H1 (cell line): Measurements from ENCODE around the gene CEP89. TPM values are rescaled to one million over a fixed set of nuclear protein-coding genes. Genes with fewer than 3 reads are reported as not detected.
A peak's percentile ranks its signal among the peaks of the same experiment; 100 is the strongest.

Experiments used
- CTCF ChIA-PET: fragments of 300-600 bp; sonication (Branson Sonifier 250); formaldehyde crosslinking; loops from one replicate; lab custom pipeline; 2021; ENCODE audit not compliant: partially characterized antibody; lab: Charles Lee
- POLR2A ChIA-PET: fragments of 300-600 bp; sonication (Branson Sonifier 250); formaldehyde crosslinking; loops from one replicate; lab custom pipeline; 2021; ENCODE audit warnings: inconsistent platforms; ENCODE audit not compliant: partially characterized antibody; lab: Charles Lee
- DNase-seq, 2 experiments: peaks; one replicate each; pipeline versions ENCODE4 v3.0.0 to v3.0.0-alpha.2; 2010 to 2022; ENCODE audit warnings: low spot score in 2 of 2, low read depth in 1 of 2, mixed read lengths in 1 of 2
- FAIRE-seq: peaks from 2 replicates; lab custom pipeline; 2011; peaks lifted over from hg19 to GRCh38; lab: Jason Lieb, UNC
- H2AFZ ChIP-seq: 2 replicates; pipeline ENCODE4 v1.8.1; 2012; ENCODE audit warnings: low read length, inconsistent platforms
- H2AK5ac ChIP-seq: 2 replicates; pipeline ENCODE4 v1.6.1; 2013; ENCODE audit warnings: low read depth, low read length
- H2BK120ac ChIP-seq: replicated peaks from 2 replicates; pipeline ENCODE3; 2013; ENCODE audit warnings: low read depth, low read length, inconsistent platforms
- H2BK12ac ChIP-seq: 2 replicates; pipeline ENCODE4 v1.6.1; 2013; ENCODE audit warnings: low read depth, low read length
- H2BK15ac ChIP-seq: 2 replicates; pipeline ENCODE4 v1.6.1; 2013; ENCODE audit warnings: low read length
- H2BK20ac ChIP-seq: 2 replicates; pipeline ENCODE4 v1.6.1; 2013; ENCODE audit warnings: low read length
- H2BK5ac ChIP-seq: 2 replicates; pipeline ENCODE4 v1.6.1; 2013; ENCODE audit warnings: low read depth, low read length
- H3K14ac ChIP-seq: 2 replicates; pipeline ENCODE4 v1.6.1; 2013; ENCODE audit warnings: inconsistent platforms; ENCODE audit not compliant: insufficient read length
- H3K18ac ChIP-seq: 2 replicates; pipeline ENCODE4 v1.6.1; 2013; ENCODE audit warnings: low read length; ENCODE audit errors: extremely low read depth
- H3K23ac ChIP-seq: 2 replicates; pipeline ENCODE4 v1.6.1; 2013; ENCODE audit warnings: inconsistent platforms; ENCODE audit not compliant: insufficient read length
- H3K23me2 ChIP-seq: 2 replicates; pipeline ENCODE4 v1.6.1; 2013; ENCODE audit warnings: low read depth, low read length
- H3K27ac ChIP-seq: 2 replicates; pipeline ENCODE4 v1.6.1; 2011; ENCODE audit warnings: low read depth, low read length, inconsistent platforms
- H3K27me3 ChIP-seq, 4 experiments: replicated peaks in 1 of 4; 1 replicate in 1 of 4; 2 replicates in 3 of 4; pipeline versions ENCODE4 v1.6.1 to v1.8.1; 2011 to 2013; ENCODE audit warnings: low read length in 3 of 4, mild to moderate bottlenecking in 3 of 4, inconsistent platforms in 2 of 4, mixed read lengths in 2 of 4, moderate library complexity in 1 of 4; ENCODE audit not compliant: control insufficient read depth in 3 of 4, insufficient read depth in 3 of 4; ENCODE audit errors: extremely low read depth in 1 of 4
- H3K36me3 ChIP-seq, 4 experiments: 2 replicates each; pipeline versions ENCODE4 v1.6.1 to v1.8.1; 2011 to 2013; ENCODE audit warnings: mild to moderate bottlenecking in 4 of 4, low read length in 3 of 4, moderate library complexity in 2 of 4, control low read depth in 1 of 4, inconsistent platforms in 1 of 4; ENCODE audit not compliant: insufficient read depth in 4 of 4, control insufficient read depth in 2 of 4
- H3K4ac ChIP-seq: replicated peaks from 2 replicates; pipeline ENCODE3; 2013; ENCODE audit warnings: low read length, low read depth, mixed read lengths, inconsistent platforms; ENCODE audit not compliant: insufficient read length
- H3K4me1 ChIP-seq, 4 experiments: replicated peaks in 1 of 4; 1 replicate in 1 of 4; 2 replicates in 3 of 4; pipeline versions ENCODE4 v1.6.1 to v1.8.1; 2011 to 2013; ENCODE audit warnings: low read length in 3 of 4, inconsistent platforms in 2 of 4, mixed read lengths in 1 of 4; ENCODE audit not compliant: insufficient read depth in 4 of 4, control insufficient read depth in 3 of 4
- H3K4me2 ChIP-seq, 2 experiments: 2 replicates each; pipeline versions ENCODE4 v1.6.1 to v1.8.1; 2011 to 2013; ENCODE audit warnings: low read depth in 2 of 2, low read length in 2 of 2, control low read depth in 1 of 2, inconsistent platforms in 1 of 2, mild to moderate bottlenecking in 1 of 2; ENCODE audit not compliant: insufficient read depth in 1 of 2
- H3K4me3 ChIP-seq, 4 experiments: fragments of 200-600, 300-600 bp in 1 of 4; sonication (generic), shearing (Covaris generic), sonication (Bioruptor Twin) in 1 of 4; 2 replicates each; pipeline versions ENCODE4 v1.5.1 to v1.8.1; 2011 to 2016; ENCODE audit warnings: low read length in 4 of 4, low read depth in 3 of 4, control low read depth in 2 of 4, inconsistent platforms in 2 of 4, mild to moderate bottlenecking in 2 of 4, mixed read lengths in 1 of 4, moderate library complexity in 1 of 4; ENCODE audit not compliant: insufficient read depth in 2 of 4; ENCODE audit errors: extremely low read depth in 1 of 4
- H3K56ac ChIP-seq: replicated peaks from 2 replicates; pipeline ENCODE3; 2013; ENCODE audit warnings: low read depth, mild to moderate bottlenecking, mixed read lengths, low read length, inconsistent platforms; ENCODE audit not compliant: insufficient read length
- H3K79me1 ChIP-seq: 2 replicates; pipeline ENCODE4 v1.6.1; 2013; ENCODE audit warnings: low read depth, low read length, control low read depth
- H3K79me2 ChIP-seq, 2 experiments: 2 replicates each; pipeline versions ENCODE4 v1.6.1 to v1.8.1; 2012 to 2013; ENCODE audit warnings: low read length in 2 of 2, mild to moderate bottlenecking in 2 of 2, inconsistent platforms in 1 of 2; ENCODE audit not compliant: insufficient read depth in 2 of 2, control insufficient read depth in 1 of 2
- H3K9ac ChIP-seq, 4 experiments: replicated peaks in 1 of 4; 1 replicate in 1 of 4; 2 replicates in 3 of 4; pipeline versions ENCODE4 v1.6.1 to v1.8.1; 2011 to 2013; ENCODE audit warnings: low read depth in 3 of 4, low read length in 3 of 4, control low read depth in 2 of 4, mild to moderate bottlenecking in 2 of 4, moderate library complexity in 2 of 4, inconsistent platforms in 1 of 4; ENCODE audit errors: extremely low read depth in 1 of 4
- H3K9me3 ChIP-seq, 2 experiments: 2 replicates each; pipeline versions ENCODE4 v1.6.1 to v1.8.1; 2012 to 2013; ENCODE audit warnings: mild to moderate bottlenecking in 2 of 2, moderate library complexity in 2 of 2, control low read depth in 1 of 2, inconsistent platforms in 1 of 2, low read depth in 1 of 2, low read length in 1 of 2, mixed read lengths in 1 of 2; ENCODE audit not compliant: insufficient read depth in 2 of 2
- H4K20me1 ChIP-seq, 2 experiments: replicated peaks in 1 of 2; 2 replicates each; pipeline versions ENCODE3 to v1.8.1; 2011 to 2013; ENCODE audit warnings: inconsistent platforms in 2 of 2, low read length in 2 of 2, mild to moderate bottlenecking in 1 of 2; ENCODE audit not compliant: insufficient read depth in 2 of 2, control insufficient read depth in 1 of 2
- H4K5ac ChIP-seq: 2 replicates; pipeline ENCODE4 v1.6.1; 2013; ENCODE audit warnings: low read length, low read depth, mixed read lengths, inconsistent platforms; ENCODE audit not compliant: insufficient read length
- H4K8ac ChIP-seq: 2 replicates; pipeline ENCODE4 v1.8.0; 2013; ENCODE audit warnings: mild to moderate bottlenecking, moderate library complexity, low read length, inconsistent platforms; ENCODE audit not compliant: insufficient read depth; ENCODE audit errors: extremely low read depth
- H4K91ac ChIP-seq: replicated peaks from 2 replicates; pipeline ENCODE3; 2013; ENCODE audit warnings: low read length, mixed read lengths, inconsistent platforms; ENCODE audit not compliant: insufficient read length
- BRCA1 ChIP-seq: IDR thresholded peaks from 2 replicates; pipeline ENCODE4 v1.6.1; 2012; ENCODE audit warnings: low read depth, low read length, improper control_type of control experiment
- CBX5 ChIP-seq: fragments of 300-800, 300-1000 bp; sonication (generic); IDR thresholded peaks from 2 replicates; pipeline ENCODE4 v1.7.1; 2016; ENCODE audit warnings: antibody characterized with exemption, low read length, low read depth
- GTF2F1 ChIP-seq: IDR thresholded peaks from 2 replicates; pipeline ENCODE4 v1.6.1; 2012; ENCODE audit warnings: low read depth, low read length, improper control_type of control experiment, borderline replicate concordance
- JUN ChIP-seq: IDR thresholded peaks from 2 replicates; pipeline ENCODE4 v1.6.1; 2011; ENCODE audit warnings: low read depth, mild to moderate bottlenecking, improper control_type of control experiment, low read length
- KDM1A ChIP-seq: fragments of 200-600, 300-600 bp; sonication (generic); IDR thresholded peaks from 2 replicates; pipeline ENCODE4 v1.7.1; 2016; ENCODE audit warnings: mild to moderate bottlenecking, low read length, borderline replicate concordance
- KDM5A ChIP-seq: fragments of 200-600 bp; IDR thresholded peaks from 2 replicates; pipeline ENCODE4 v1.7.1; 2012; ENCODE audit warnings: mild to moderate bottlenecking, low read length, inconsistent platforms, mixed read lengths
- NRF1 ChIP-seq: IDR thresholded peaks from 2 replicates; pipeline ENCODE4 v1.6.1; 2011; ENCODE audit warnings: mild to moderate bottlenecking, low read depth, low read length, improper control_type of control experiment
- POLR2A ChIP-seq, 2 experiments: IDR thresholded peaks; 1 replicate in 1 of 2; 2 replicates in 1 of 2; pipeline ENCODE4 v1.6.1; 2011; ENCODE audit warnings: low read depth in 2 of 2, low read length in 2 of 2, mild to moderate bottlenecking in 2 of 2; ENCODE audit errors: control extremely low read depth in 1 of 2
- RNF2 ChIP-seq: fragments of 200-900, 300-1000 bp; sonication (generic); IDR thresholded peaks from 2 replicates; pipeline ENCODE4 v1.7.1; 2016; ENCODE audit warnings: borderline replicate concordance, low read depth, mild to moderate bottlenecking, antibody characterized with exemption, low read length; ENCODE audit not compliant: poor library complexity, severe bottlenecking; ENCODE audit errors: missing control alignments
- SRF ChIP-seq: IDR thresholded peaks from 2 replicates; pipeline ENCODE4 v1.6.1; 2011; ENCODE audit warnings: mild to moderate bottlenecking, low read depth, low read length, moderate library complexity
- WGBS, 2 experiments: shearing (Covaris generic) in 1 of 2; methylation state at CpG; one replicate each; pipeline versions ENCODE4 v1.1.6 to v1.1.7; 2013 to 2015; ENCODE audit warnings: low lambda C conversion rate in 2 of 2, mixed read lengths in 2 of 2, inconsistent platforms in 1 of 2, low coverage in 1 of 2, missing lambda C conversion rate in 1 of 2; ENCODE audit not compliant: insufficient replicate concordance in 2 of 2, insufficient coverage in 1 of 2, insufficient read length in 1 of 2; ENCODE audit errors: extremely low coverage in 1 of 2, missing lambda C conversion rate in 1 of 2; 5-methylcytosine and 5-hydroxymethylcytosine counted together
- polyA plus RNA-seq, 7 experiments: library from polyadenylated mRNA; depleted of rRNA in 3 of 7; stranded (reverse) in 5 of 7; unstranded in 2 of 7; fragments of >200 nt in 5 of 7; fragments of 200-250 nt in 2 of 7; gene quantifications; 1 replicate in 5 of 7; 2 replicates in 1 of 7; 4 replicates in 1 of 7; pipeline versions ENCODE4 v1.2.1 to v1.2.3, GENCODE V29; 2011 to 2013; ENCODE audit warnings: missing spikeins in 2 of 7, mixed read lengths in 2 of 7
- total RNA-seq: library from RNA; stranded (reverse); fragmentation: NEBNext Ultra II Directional; extraction: Animal tissue kit (Norgen Biotek cat#: 25700); gene quantifications from 2 replicates; pipeline ENCODE4 v1.2.1, GENCODE V29; 2021
- TF ChIP-seq, protein P1 (sequence below): IDR thresholded peaks from 2 replicates; pipeline ENCODE4 v1.6.1; 2012; ENCODE audit warnings: inconsistent platforms
- TF ChIP-seq, protein P2 (sequence below), 3 experiments: IDR thresholded peaks; 1 replicate in 2 of 3; 2 replicates in 1 of 3; pipeline versions ENCODE4 v1.5.1 to v1.6.1; 2011; ENCODE audit warnings: low read length in 3 of 3, mild to moderate bottlenecking in 3 of 3, inconsistent platforms in 2 of 3, low read depth in 1 of 3, moderate library complexity in 1 of 3; ENCODE audit not compliant: insufficient read depth in 1 of 3; ENCODE audit errors: control extremely low read depth in 1 of 3

Gene CEP89
- total and polyA plus RNA-seq, 2 of the 8 experiments (the other 6 are each of a cell fraction or from before 2014, with no cell fraction given): 23.0 to 23.6 TPM

DNA sequence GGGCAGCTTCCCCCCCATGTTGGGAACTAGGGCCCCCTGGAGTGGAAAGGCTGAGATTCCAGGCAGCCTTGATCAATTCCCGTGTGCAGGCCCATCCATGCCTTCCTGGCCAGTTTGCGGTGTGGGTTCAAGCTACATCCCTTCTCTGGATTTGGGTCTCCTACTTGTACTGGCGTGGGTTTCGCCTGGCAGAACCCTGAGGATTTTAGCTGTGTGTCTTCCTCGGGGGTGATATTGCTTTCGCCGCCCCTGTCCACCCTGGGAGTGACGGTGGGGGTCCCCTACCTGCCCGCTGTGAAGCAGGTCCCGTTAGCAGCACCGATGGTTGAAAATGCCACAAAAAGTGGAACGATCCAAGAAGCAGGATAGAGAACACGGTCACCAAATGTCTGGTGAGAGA lies 113.6 kb downstream of the CEP89 start:
- no peaks in the 10 kb centered on the region for H3K36me3 ChIP-seq
- DNase-seq: no peak
- H2BK15ac ChIP-seq: no peak overlapping the region
- no peak overlapping the region for H3K27ac ChIP-seq
- H4K91ac ChIP-seq: no peak overlapping the region
- peak overlapping the region; percentile 14; the same call in 1 of the 2 replicates for H4K8ac ChIP-seq
- CTCF ChIA-PET: no interaction called here
- no peak overlapping the region for H3K4ac ChIP-seq
- H3K56ac ChIP-seq: no peak overlapping the region
- H3K4me3 ChIP-seq: no peak overlapping the region
- no peaks in the 10 kb centered on the region; a peak in 1 of 7 replicates for H3K4me1 ChIP-seq
- H3K23me2 ChIP-seq: no peaks in the 10 kb centered on the region
- H3K79me2 ChIP-seq: no peaks in the 10 kb centered on the region
- no peak overlapping the region for H3K18ac ChIP-seq
- no peak overlapping the region for H2BK12ac ChIP-seq
- H3K4me2 ChIP-seq: no peak overlapping the region
- no peaks in the 10 kb centered on the region for H3K27me3 ChIP-seq
- POLR2A ChIA-PET: no interaction called here
- no peak overlapping the region for H3K14ac ChIP-seq
- H4K5ac ChIP-seq: no peak overlapping the region
- no peak overlapping the region for H2AFZ ChIP-seq
- H2AK5ac ChIP-seq: no peak overlapping the region
- H3K9ac ChIP-seq: no peak overlapping the region
- no peak for FAIRE-seq
- H3K9me3 ChIP-seq: no peaks in the 10 kb centered on the region
- H2BK120ac ChIP-seq: no peak overlapping the region
- H2BK20ac ChIP-seq: no peak overlapping the region
- no peaks in the 10 kb centered on the region for H3K79me1 ChIP-seq
- no peak overlapping the region for H2BK5ac ChIP-seq
- 87% methylated on average over 13 of the region's 13 CpGs; no CpG with 5 or more reads in 1 of the 2 experiments for WGBS, 2 experiments
- H3K23ac ChIP-seq: no peak overlapping the region
- no peaks in the 10 kb centered on the region for H4K20me1 ChIP-seq
- no peak for TF ChIP-seq JUN
- TF ChIP-seq RNF2: no peak
- TF ChIP-seq, protein P1, sequence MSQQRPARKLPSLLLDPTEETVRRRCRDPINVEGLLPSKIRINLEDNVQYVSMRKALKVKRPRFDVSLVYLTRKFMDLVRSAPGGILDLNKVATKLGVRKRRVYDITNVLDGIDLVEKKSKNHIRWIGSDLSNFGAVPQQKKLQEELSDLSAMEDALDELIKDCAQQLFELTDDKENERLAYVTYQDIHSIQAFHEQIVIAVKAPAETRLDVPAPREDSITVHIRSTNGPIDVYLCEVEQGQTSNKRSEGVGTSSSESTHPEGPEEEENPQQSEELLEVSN: no peak
- TF ChIP-seq CBX5: no peak
- TF ChIP-seq NRF1: no peak
- no peak for TF ChIP-seq GTF2F1
- no peak for TF ChIP-seq POLR2A (IDR thresholded peaks at IDR 0.05; ENCODE audit: control extremely low read depth in 1 of 2, low read depth in 2 of 2, low read length in 2 of 2)
- TF ChIP-seq SRF: no peak
- TF ChIP-seq, protein P2, sequence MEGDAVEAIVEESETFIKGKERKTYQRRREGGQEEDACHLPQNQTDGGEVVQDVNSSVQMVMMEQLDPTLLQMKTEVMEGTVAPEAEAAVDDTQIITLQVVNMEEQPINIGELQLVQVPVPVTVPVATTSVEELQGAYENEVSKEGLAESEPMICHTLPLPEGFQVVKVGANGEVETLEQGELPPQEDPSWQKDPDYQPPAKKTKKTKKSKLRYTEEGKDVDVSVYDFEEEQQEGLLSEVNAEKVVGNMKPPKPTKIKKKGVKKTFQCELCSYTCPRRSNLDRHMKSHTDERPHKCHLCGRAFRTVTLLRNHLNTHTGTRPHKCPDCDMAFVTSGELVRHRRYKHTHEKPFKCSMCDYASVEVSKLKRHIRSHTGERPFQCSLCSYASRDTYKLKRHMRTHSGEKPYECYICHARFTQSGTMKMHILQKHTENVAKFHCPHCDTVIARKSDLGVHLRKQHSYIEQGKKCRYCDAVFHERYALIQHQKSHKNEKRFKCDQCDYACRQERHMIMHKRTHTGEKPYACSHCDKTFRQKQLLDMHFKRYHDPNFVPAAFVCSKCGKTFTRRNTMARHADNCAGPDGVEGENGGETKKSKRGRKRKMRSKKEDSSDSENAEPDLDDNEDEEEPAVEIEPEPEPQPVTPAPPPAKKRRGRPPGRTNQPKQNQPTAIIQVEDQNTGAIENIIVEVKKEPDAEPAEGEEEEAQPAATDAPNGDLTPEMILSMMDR (IDR thresholded peaks at IDR 0.05; ENCODE audit: control extremely low read depth in 1 of 3, insufficient read depth in 1 of 3, low read depth in 1 of 3, low read length in 3 of 3): no peak
- TF ChIP-seq BRCA1: no peak
- no peak for TF ChIP-seq KDM1A
- no peak for TF ChIP-seq KDM5A
